Neutrophil (primary cell): ENCODE results near the gene KRTAP2-1.
"Not testable (repeated sequence)": the region's sequence is repeated elsewhere in the genome, so short reads cannot be mapped to it uniquely, and the experiment has no call there.

ENCODE experiments used
- H3K27ac ChIP-seq: fragments of 200-600 bp; sonication (generic); 2 replicates; pipeline ENCODE4 v1.5.1; 2016; ENCODE audit warnings: mild to moderate bottlenecking, moderate library complexity
- H3K27me3 ChIP-seq: fragments of 200-600 bp; sonication (generic); 2 replicates; pipeline ENCODE4 v1.6.0; 2016; ENCODE audit warnings: mild to moderate bottlenecking
- H3K36me3 ChIP-seq: fragments of 200-600 bp; sonication (generic); 2 replicates; pipeline ENCODE4 v1.5.1; 2017
- H3K4me1 ChIP-seq, 2 experiments: fragments of 200-600 bp in 1 of 2; sonication (generic) in 1 of 2; 1 replicate in 1 of 2; 2 replicates in 1 of 2; pipeline versions ENCODE4 v1.5.1 to v1.6.1; 2013 to 2016; ENCODE audit warnings: low read depth in 1 of 2, low read length in 1 of 2, mild to moderate bottlenecking in 1 of 2, moderate library complexity in 1 of 2; ENCODE audit not compliant: control insufficient read depth in 1 of 2, insufficient read depth in 1 of 2
- H3K4me3 ChIP-seq, 2 experiments: fragments of 200-600 bp in 1 of 2; sonication (generic) in 1 of 2; 1 replicate in 1 of 2; 2 replicates in 1 of 2; pipeline ENCODE4 v1.5.1; 2013 to 2016; ENCODE audit warnings: low read depth in 1 of 2, low read length in 1 of 2, mild to moderate bottlenecking in 1 of 2, moderate library complexity in 1 of 2
- H3K9me3 ChIP-seq: fragments of 200-600 bp; sonication (generic); 2 replicates; pipeline ENCODE4 v1.5.1; 2016
- CTCF ChIP-seq: fragments of 200-600 bp; sonication (generic); IDR thresholded peaks from 2 replicates; pipeline ENCODE4 v1.5.1; 2016; ENCODE audit warnings: antibody characterized with exemption

The KRTAP2-1 gene

GRCh38 chr17:41002814-41003213, 44.3 kb downstream of the KRTAP2-1 start:
- peaks cover 36% of the 10 kb centered on the region for H3K27me3 ChIP-seq
- no peaks in the 10 kb centered on the region for H3K4me1 ChIP-seq
- H3K4me3 ChIP-seq, result no peak overlapping the region
- H3K36me3 ChIP-seq, result no peaks in the 10 kb centered on the region
- H3K9me3 ChIP-seq, result no peaks in the 10 kb centered on the region
- no peak for TF ChIP-seq CTCF
- no peak overlapping the region for H3K27ac ChIP-seq

GRCh38 chr17:41001795-41002194, 45.3 kb downstream of the KRTAP2-1 start:
- peaks cover 46% of the 10 kb centered on the region for H3K27me3 ChIP-seq
- H3K27ac ChIP-seq, result no peak overlapping the region
- no peaks in the 10 kb centered on the region for H3K36me3 ChIP-seq
- TF ChIP-seq CTCF, result no peak
- H3K9me3 ChIP-seq, result no peaks in the 10 kb centered on the region
- H3K4me1 ChIP-seq, result no peaks in the 10 kb centered on the region
- no peak overlapping the region for H3K4me3 ChIP-seq

GRCh38 chr17:40999563-40999962, 47.6 kb downstream of the KRTAP2-1 start, which contains the start of gene KRTAP3-2:
Gene KRTAP3-2 (minus strand): TSS chr17:40999906. CDS start chr17:40999853, 53 bp downstream.
- H3K27ac ChIP-seq, H3K4me1 ChIP-seq, H3K9me3 ChIP-seq: not testable (repeated sequence)

GRCh38 chr17:40997361-40997760, 49.8 kb downstream of the KRTAP2-1 start:
- H3K36me3 ChIP-seq, result no peaks in the 10 kb centered on the region
- H3K27ac ChIP-seq, result no peak overlapping the region
- H3K9me3 ChIP-seq, result no peaks in the 10 kb centered on the region
- no peaks in the 10 kb centered on the region for H3K4me1 ChIP-seq
- no peak for TF ChIP-seq CTCF
- no peak overlapping the region for H3K4me3 ChIP-seq
- H3K27me3 ChIP-seq, result peaks cover 62% of the 10 kb centered on the region

More at GRCh38 chr17:40999563-40999962, 47.6 kb downstream of the KRTAP2-1 start, which contains the start of gene KRTAP3-2:
- peaks cover 57% of the 10 kb centered on the region for H3K27me3 ChIP-seq
- H3K36me3 ChIP-seq, H3K4me3 ChIP-seq: not testable (repeated sequence)

- Histone ChIP-seq H3K9me3 (no peaks in the 10 kb centered on the region), H3K27ac (no peak overlapping the region), H3K36me3 (no peaks in the 10 kb centered on the region), H3K4me1 (no peaks in the 10 kb centered on the region), H3K4me3 (no peak overlapping the region), H3K27me3 (peaks cover 56% of the 10 kb centered on the region)
- no peak for TF ChIP-seq CTCF
Observed at GRCh38 chr17:40996829-40997228, 50.3 kb downstream of the KRTAP2-1 start.
